Globus pallidus (tissue), 1 donor: ENCODE measurements around the gene SSR3.
A peak's percentile ranks its signal among the peaks of the same experiment; 100 is the strongest.
"Not testable (repeated sequence)": the region's sequence is repeated elsewhere in the genome, so short reads cannot be mapped to it uniquely, and the experiment has no call there.

Source experiments
- DNase-seq: peaks from one replicate; pipeline ENCODE4 v3.0.0-alpha.2; 2015; ENCODE audit warnings: low spot score

SSR3 gene

GRCh38 chr3:156576051-156576450 lies 21.1 kb upstream of the SSR3 start:
- DNase-seq: no peak

- peak; percentile 38 for DNase-seq
Observed at GRCh38 chr3:156575641-156576040, 20.7 kb upstream of the SSR3 start.

GRCh38 chr3:156569881-156570280 lies 15.0 kb upstream of the SSR3 start:
- DNase-seq: not testable (repeated sequence)

GRCh38 chr3:156569016-156569415 lies 14.1 kb upstream of the SSR3 start:
- not testable (repeated sequence) for DNase-seq

GRCh38 chr3:156563900-156564682 lies 9.2 kb upstream of the SSR3 start:
- DNase-seq: no peak

GRCh38 chr3:156562486-156562885 lies 7.6 kb upstream of the SSR3 start:
- DNase-seq: not testable (repeated sequence)

- no peak for DNase-seq
Observed at GRCh38 chr3:156561533-156561932, 6.6 kb upstream of the SSR3 start.

GRCh38 chr3:156559321-156559720 lies 4.4 kb upstream of the SSR3 start:
- no peak for DNase-seq

- DNase-seq: no peak
Observed at GRCh38 chr3:156558389-156558788, 3.5 kb upstream of the SSR3 start.

- no peak for DNase-seq
Observed at GRCh38 chr3:156554515-156554841, 439 bp downstream of the SSR3 start.

- no peak for DNase-seq
Observed at GRCh38 chr3:156553705-156554356, 1.1 kb downstream of the SSR3 start.

- DNase-seq: no peak
Observed at GRCh38 chr3:156552973-156553372, 1.9 kb downstream of the SSR3 start.

GRCh38 chr3:156551746-156552145 lies 3.2 kb downstream of the SSR3 start:
- no peak for DNase-seq

- no peak for DNase-seq
Observed at GRCh38 chr3:156551261-156551660, 3.7 kb downstream of the SSR3 start.

GRCh38 chr3:156548902-156549301 lies 6.0 kb downstream of the SSR3 start:
- DNase-seq: no peak

- DNase-seq: no peak
Observed at GRCh38 chr3:156548041-156548687, 6.8 kb downstream of the SSR3 start.

GRCh38 chr3:156547637-156548036 lies 7.3 kb downstream of the SSR3 start:
- no peak for DNase-seq

- no peak for DNase-seq
Observed at GRCh38 chr3:156543043-156543555, 11.8 kb downstream of the SSR3 start.

GRCh38 chr3:156542101-156543042 lies 12.5 kb downstream of the SSR3 start:
- no peak for DNase-seq

GRCh38 chr3:156539802-156540201 lies 15.1 kb downstream of the SSR3 start:
- no peak for DNase-seq

GRCh38 chr3:156539051-156539450 lies 15.9 kb downstream of the SSR3 start:
- no peak for DNase-seq
